Pancreas (tissue), 10 donors: ENCODE measurements around the gene CDK14. TPM values are rescaled to one million over a fixed set of nuclear protein-coding genes. Genes with fewer than 3 reads are reported as not detected.

Source experiments
- ATAC-seq, 4 donors: fragments of 200-7000 bp; cut with Tn5 transposase; one replicate each; pipeline versions ENCODE4 v1.8.0 to v1.9.1; 2020; ENCODE audit warnings: mild to moderate bottlenecking in 4 of 4, moderate library complexity in 4 of 4
- DNase-seq, 6 donors: peaks; one replicate each; pipeline ENCODE4 v3.0.0-alpha.2; 2020
- FAIRE-seq: peaks from 2 replicates; lab custom pipeline; 2012; peaks lifted over from hg19 to GRCh38; lab: Jason Lieb, UNC
- H3K27ac ChIP-seq, 4 donors: fragments of 200-600 bp; sonication (generic); 1 replicate in 3 of 4; 2 replicates in 1 of 4; pipeline versions ENCODE4 v1.5.0 to v1.8.0; 2020
- H3K27me3 ChIP-seq, 4 donors: fragments of 200-600 bp; one replicate each; pipeline ENCODE4 v1.8.0; 2021
- H3K36me3 ChIP-seq, 3 donors: fragments of 200-600 bp; sonication (generic) in 1 of 3; one replicate each; pipeline versions ENCODE4 v1.5.0 to v1.8.0; 2020 to 2021
- H3K4me1 ChIP-seq, 3 donors: fragments of 200-600 bp; one replicate each; pipeline ENCODE4 v1.8.0; 2021
- H3K4me3 ChIP-seq, 4 donors: fragments of 200-600 bp; sonication (generic) in 2 of 4; one replicate each; pipeline versions ENCODE4 v1.5.0 to v1.8.0; 2020 to 2021
- H3K9me3 ChIP-seq, 4 donors: fragments of 200-600 bp; one replicate each; pipeline ENCODE4 v1.8.0; 2021
- CTCF ChIP-seq, 4 donors: fragments of 200-600 bp; sonication (generic) in 3 of 4; IDR thresholded peaks; one replicate each; pipeline versions ENCODE4 v1.5.0 to v1.8.0; 2021; ENCODE audit warnings: antibody characterized with exemption in 4 of 4
- WGBS, 2 donors: extraction: QIAGEN DNeasy Blood & Tissue Kit; methylation state at CpG; one replicate each; pipeline ENCODE4 v1.1.7; 2013; 5-methylcytosine and 5-hydroxymethylcytosine counted together
- intact Hi-C, 3 donors: fragments of 100-400 bp; cut with DNase I; formaldehyde crosslinking; loops; one replicate each; pipeline versions ENCODE4 v1.11.1 to v1.14.2; 2022
- polyA plus RNA-seq, 2 donors: library from polyadenylated mRNA; stranded (reverse); fragments of 200-250 nt; gene quantifications; one replicate each; pipeline ENCODE4 v1.2.3, GENCODE V29; 2013
- total RNA-seq, 6 donors: library from RNA; stranded (reverse); fragmentation: NEBNext Ultra II Directional in 4 of 6; extraction: Animal tissue kit (Norgen Biotek cat#: 25700) in 4 of 6; gene quantifications; one replicate each; pipeline versions ENCODE4 v1.2.1 to v1.2.4, GENCODE V29; 2021 to 2023
- donor health status: healthy with polysubstance abuse.
- donor health status: DM: no; HTN: no; CAD: no; lungs with moderate emphysema.
- donor health status: DM: no; HTN: no; CAD: no.
- donor health status: control.
- donor health status: control.
- donor health status: Bipolar disorder and iron deficiency.
- donor health status: DM: yes; HTN: yes; CAD: no.
- donor health status: DM: no; HTN: no; CAD: no.
- donor health status: DM: no; HTN: no; CAD: no.
- donor health status: DM: yes; HTN: yes; CAD: no.

Gene CDK14
- total and polyA plus RNA-seq, 8 donors = 4.5 to 48.3 (median 24.7) TPM

DNA sequence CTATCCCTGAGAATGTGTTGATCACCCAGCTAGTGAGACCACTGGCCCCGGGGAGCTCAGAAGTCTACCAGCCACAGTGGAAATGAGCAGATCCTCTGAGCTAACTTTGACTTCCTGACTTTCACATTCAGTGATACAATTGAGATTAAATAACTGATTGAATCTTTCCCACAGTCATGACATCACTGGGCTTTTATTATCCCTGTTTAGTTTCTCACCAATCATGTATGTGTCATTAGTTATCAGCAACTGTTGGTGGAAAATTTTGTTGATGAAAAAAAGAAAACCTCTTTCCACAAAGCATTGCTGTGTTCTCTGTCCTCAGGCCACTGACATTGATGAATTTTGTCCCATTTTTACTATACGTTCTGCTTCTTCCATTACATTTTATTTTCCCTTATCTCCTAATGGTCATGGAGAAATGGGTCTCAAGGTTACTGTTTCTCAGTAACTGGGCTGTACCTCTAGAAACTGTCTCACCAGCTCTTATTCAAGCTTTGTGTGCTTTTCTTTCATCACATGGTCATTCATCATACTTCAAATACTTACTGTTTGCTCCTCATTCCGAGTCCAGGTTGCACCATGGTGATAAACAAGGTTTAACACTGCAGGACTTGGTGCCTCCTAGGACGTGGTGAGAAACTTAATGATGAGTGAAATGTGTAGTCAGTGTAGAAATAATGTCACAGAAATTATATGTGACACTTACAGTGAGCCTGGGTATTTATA, 304.7 kb downstream of the CDK14 start:
- FAIRE-seq = no peak
- intact Hi-C loops = no loop called here
- H3K9me3 ChIP-seq = no peaks in the 10 kb centered on the region
- peak in 1 of 6 donors; percentile 17 for DNase-seq
- ATAC-seq = peak; percentile 80 to 90 (median 81)
- H3K36me3 ChIP-seq = no peaks in the 10 kb centered on the region
- TF ChIP-seq CTCF (IDR thresholded peaks at IDR 0.05) = no peak
- peaks cover 0 to 6% (median 4%) of the 10 kb centered on the region in 3 donors for H3K4me1 ChIP-seq
- WGBS, 2 donors = 52% methylated on average over 4 of the region's 4 CpGs
- no peaks in the 10 kb centered on the region for H3K27me3 ChIP-seq
- no peak overlapping the region for H3K4me3 ChIP-seq
- peak overlapping the region in 2 of 4 donors; percentile 53 to 57 for H3K27ac ChIP-seq

GRCh38 chr7:90903841-90904240, 307.7 kb downstream of the CDK14 start:
- TF ChIP-seq CTCF (IDR thresholded peaks at IDR 0.05) = no peak
- 90 to 94% methylated on average over 3 of the region's 3 CpGs for WGBS, 2 donors
- intact Hi-C loops = no loop called here

GRCh38 chr7:90910136-90910535, 314.0 kb downstream of the CDK14 start:
- Histone ChIP-seq H3K36me3 (no peaks in the 10 kb centered on the region), H3K4me3 (no peak overlapping the region), H3K4me1 (no peaks in the 10 kb centered on the region), H3K27ac (no peak overlapping the region), H3K27me3 (no peaks in the 10 kb centered on the region), H3K9me3 (no peaks in the 10 kb centered on the region)
- 88 to 94% methylated on average over 4 of the region's 4 CpGs for WGBS, 2 donors
- FAIRE-seq = no peak
- DNase-seq = no peak
- no peak for ATAC-seq
- no peak for TF ChIP-seq CTCF (IDR thresholded peaks at IDR 0.05)
- intact Hi-C loops = no loop called here

More at GRCh38 chr7:90903841-90904240, 307.7 kb downstream of the CDK14 start:
- no peak for FAIRE-seq
- H3K4me1 ChIP-seq = peaks cover 0 to 6% (median 0%) of the 10 kb centered on the region in 3 donors
- H3K9me3 ChIP-seq = no peaks in the 10 kb centered on the region
- H3K4me3 ChIP-seq = no peak overlapping the region
- no peak for ATAC-seq
- no peaks in the 10 kb centered on the region for H3K36me3 ChIP-seq
- no peak for DNase-seq
- H3K27me3 ChIP-seq = no peaks in the 10 kb centered on the region
- no peak overlapping the region for H3K27ac ChIP-seq

DNA sequence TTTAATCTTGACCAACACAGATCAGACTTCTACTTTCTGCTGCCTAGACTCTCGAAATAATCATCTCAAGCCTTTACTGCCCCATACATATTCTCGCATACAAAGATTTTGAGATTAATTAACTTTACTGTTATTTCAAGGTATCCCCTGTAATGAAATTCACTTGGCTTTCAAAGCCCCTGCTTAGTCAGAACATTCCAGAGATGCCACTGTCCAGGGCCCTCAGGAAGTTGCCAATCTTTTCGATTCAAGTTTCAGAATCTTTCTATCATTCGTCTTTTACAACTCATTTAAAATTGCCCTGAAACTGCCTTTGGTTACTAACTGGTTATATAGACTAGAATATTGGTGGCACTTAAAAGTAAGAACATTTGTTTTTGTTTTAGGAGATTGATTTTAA, 320.2 kb downstream of the CDK14 start:
- H3K36me3 ChIP-seq = peaks cover 0 to 4% (median 0%) of the 10 kb centered on the region in 3 donors
- no peaks in the 10 kb centered on the region for H3K9me3 ChIP-seq
- DNase-seq = no peak
- 70 to 84% methylated on average over 4 of the region's 4 CpGs for WGBS, 2 donors
- TF ChIP-seq CTCF (IDR thresholded peaks at IDR 0.05) = no peak
- no peak for ATAC-seq
- no peak overlapping the region for H3K4me3 ChIP-seq
- no peaks in the 10 kb centered on the region for H3K27me3 ChIP-seq
- intact Hi-C loops = no loop called here
- H3K4me1 ChIP-seq = no peaks in the 10 kb centered on the region
- FAIRE-seq = no peak
- no peak overlapping the region for H3K27ac ChIP-seq

GRCh38 chr7:90917539-90917938, 321.4 kb downstream of the CDK14 start:
- intact Hi-C loops = no loop called here
- peaks cover 0 to 4% (median 0%) of the 10 kb centered on the region in 3 donors for H3K36me3 ChIP-seq
- H3K27ac ChIP-seq = no peak overlapping the region
- H3K27me3 ChIP-seq = no peaks in the 10 kb centered on the region
- FAIRE-seq (no peak), DNase-seq (no peak), ATAC-seq (no peak)
- H3K4me3 ChIP-seq = no peak overlapping the region
- no peaks in the 10 kb centered on the region for H3K9me3 ChIP-seq
- WGBS, 2 donors = 95 to 97% methylated on average over 4 of the region's 4 CpGs
- no peak for TF ChIP-seq CTCF (IDR thresholded peaks at IDR 0.05)
- H3K4me1 ChIP-seq = no peaks in the 10 kb centered on the region
